ENCODE measurements around the gene SCGB2B2.

- TF ChIP-seq, protein P1, sequence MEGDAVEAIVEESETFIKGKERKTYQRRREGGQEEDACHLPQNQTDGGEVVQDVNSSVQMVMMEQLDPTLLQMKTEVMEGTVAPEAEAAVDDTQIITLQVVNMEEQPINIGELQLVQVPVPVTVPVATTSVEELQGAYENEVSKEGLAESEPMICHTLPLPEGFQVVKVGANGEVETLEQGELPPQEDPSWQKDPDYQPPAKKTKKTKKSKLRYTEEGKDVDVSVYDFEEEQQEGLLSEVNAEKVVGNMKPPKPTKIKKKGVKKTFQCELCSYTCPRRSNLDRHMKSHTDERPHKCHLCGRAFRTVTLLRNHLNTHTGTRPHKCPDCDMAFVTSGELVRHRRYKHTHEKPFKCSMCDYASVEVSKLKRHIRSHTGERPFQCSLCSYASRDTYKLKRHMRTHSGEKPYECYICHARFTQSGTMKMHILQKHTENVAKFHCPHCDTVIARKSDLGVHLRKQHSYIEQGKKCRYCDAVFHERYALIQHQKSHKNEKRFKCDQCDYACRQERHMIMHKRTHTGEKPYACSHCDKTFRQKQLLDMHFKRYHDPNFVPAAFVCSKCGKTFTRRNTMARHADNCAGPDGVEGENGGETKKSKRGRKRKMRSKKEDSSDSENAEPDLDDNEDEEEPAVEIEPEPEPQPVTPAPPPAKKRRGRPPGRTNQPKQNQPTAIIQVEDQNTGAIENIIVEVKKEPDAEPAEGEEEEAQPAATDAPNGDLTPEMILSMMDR (IDR thresholded peaks at IDR 0.05; ENCODE audit: insufficient read depth, low read depth, low read length), result peak; percentile 29
- TF ChIP-seq EZH2 (IDR thresholded peaks at IDR 0.05; ENCODE audit: insufficient read depth, low read length), result no peak
Observed at GRCh38 chr19:34639491-34640085, 37.4 kb downstream of the SCGB2B2 start.
